ENCODE data around the gene IKBKE. TPM values are rescaled to one million over a fixed set of nuclear protein-coding genes. Genes with fewer than 3 reads are reported as not detected.

The IKBKE gene
- total RNA-seq, 1 donor = 18.8 TPM

DNA sequence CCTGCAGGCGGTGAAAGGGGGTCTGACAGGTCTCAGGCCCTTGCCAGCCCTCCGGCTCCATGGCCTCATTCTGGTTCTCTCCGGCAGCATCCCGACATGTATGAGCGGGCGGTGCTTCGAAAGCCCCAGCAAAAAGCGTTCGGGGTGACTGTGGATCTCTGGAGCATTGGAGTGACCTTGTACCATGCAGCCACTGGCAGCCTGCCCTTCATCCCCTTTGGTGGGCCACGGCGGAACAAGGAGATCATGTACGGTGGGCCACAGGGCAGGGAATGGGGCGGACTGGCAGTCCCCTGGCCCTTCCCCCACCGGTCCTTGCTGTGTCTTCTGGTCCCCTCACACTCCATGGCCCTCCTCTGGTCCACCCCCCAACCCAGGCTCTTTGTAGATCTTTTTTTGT lies 6.3 kb downstream of the IKBKE start:
- no peak for DNase-seq (ENCODE audit: insufficient read length, low spot score, missing footprints)
- TF ChIP-seq, protein P1, sequence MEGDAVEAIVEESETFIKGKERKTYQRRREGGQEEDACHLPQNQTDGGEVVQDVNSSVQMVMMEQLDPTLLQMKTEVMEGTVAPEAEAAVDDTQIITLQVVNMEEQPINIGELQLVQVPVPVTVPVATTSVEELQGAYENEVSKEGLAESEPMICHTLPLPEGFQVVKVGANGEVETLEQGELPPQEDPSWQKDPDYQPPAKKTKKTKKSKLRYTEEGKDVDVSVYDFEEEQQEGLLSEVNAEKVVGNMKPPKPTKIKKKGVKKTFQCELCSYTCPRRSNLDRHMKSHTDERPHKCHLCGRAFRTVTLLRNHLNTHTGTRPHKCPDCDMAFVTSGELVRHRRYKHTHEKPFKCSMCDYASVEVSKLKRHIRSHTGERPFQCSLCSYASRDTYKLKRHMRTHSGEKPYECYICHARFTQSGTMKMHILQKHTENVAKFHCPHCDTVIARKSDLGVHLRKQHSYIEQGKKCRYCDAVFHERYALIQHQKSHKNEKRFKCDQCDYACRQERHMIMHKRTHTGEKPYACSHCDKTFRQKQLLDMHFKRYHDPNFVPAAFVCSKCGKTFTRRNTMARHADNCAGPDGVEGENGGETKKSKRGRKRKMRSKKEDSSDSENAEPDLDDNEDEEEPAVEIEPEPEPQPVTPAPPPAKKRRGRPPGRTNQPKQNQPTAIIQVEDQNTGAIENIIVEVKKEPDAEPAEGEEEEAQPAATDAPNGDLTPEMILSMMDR (IDR thresholded peaks at IDR 0.05; ENCODE audit: extremely low read depth, low read depth, low read length) = no peak
- Histone ChIP-seq H3K9me3 (ENCODE audit: low read depth, low read length) (no peaks in the 10 kb centered on the region), H3K27ac (ENCODE audit: low read depth, low read length) (no peak overlapping the region), H2AFZ (ENCODE audit: low read length) (no peak overlapping the region), H3K4me2 (ENCODE audit: insufficient read depth, low read length) (no peak overlapping the region), H4K20me1 (ENCODE audit: insufficient read depth, low read length) (peaks cover 7% of the 10 kb centered on the region), H3K4me3 (ENCODE audit: insufficient read depth, low read length) (no peak overlapping the region), H3K27me3 (ENCODE audit: insufficient read depth, low read length) (no peaks in the 10 kb centered on the region), H3K36me3 (ENCODE audit: insufficient read depth, low read length) (peaks cover 45% of the 10 kb centered on the region), H3K79me2 (ENCODE audit: insufficient read depth, low read length) (peaks cover 1% of the 10 kb centered on the region), H3K4me1 (ENCODE audit: insufficient read depth, low read length) (peaks cover 26% of the 10 kb centered on the region)

DNA sequence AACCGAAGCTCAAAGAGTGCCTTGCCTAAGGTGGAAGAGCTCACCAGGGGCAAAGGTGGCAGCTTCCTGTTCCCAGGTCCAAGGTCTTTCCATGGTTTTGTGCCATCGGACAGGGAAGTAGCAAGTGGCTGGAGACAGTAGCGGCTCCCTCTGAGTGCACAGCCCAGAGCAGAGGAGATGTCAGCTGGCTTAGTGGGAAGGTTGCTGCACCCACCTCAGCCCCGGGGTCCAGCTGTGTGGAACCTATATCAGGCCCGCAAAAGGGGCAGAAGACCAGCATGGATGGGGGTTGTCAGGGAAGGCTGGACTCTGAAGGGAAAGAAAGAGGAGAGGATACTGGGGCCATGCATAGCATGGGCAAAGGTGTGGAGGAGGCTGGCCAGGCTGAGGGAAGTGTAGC lies 6.8 kb downstream of the IKBKE start:
- no peaks in the 10 kb centered on the region for H3K79me2 ChIP-seq (ENCODE audit: insufficient read depth, low read length)
- H4K20me1 ChIP-seq (ENCODE audit: insufficient read depth, low read length) = peaks cover 9% of the 10 kb centered on the region
- H3K4me3 ChIP-seq (ENCODE audit: insufficient read depth, low read length) = no peak overlapping the region
- H3K4me2 ChIP-seq (ENCODE audit: insufficient read depth, low read length) = no peak overlapping the region
- DNase-seq (ENCODE audit: insufficient read length, low spot score, missing footprints) = no peak
- no peak overlapping the region for H3K27ac ChIP-seq (ENCODE audit: low read depth, low read length)
- H3K36me3 ChIP-seq (ENCODE audit: insufficient read depth, low read length) = peaks cover 47% of the 10 kb centered on the region
- H3K4me1 ChIP-seq (ENCODE audit: insufficient read depth, low read length) = peaks cover 21% of the 10 kb centered on the region
- H3K9me3 ChIP-seq (ENCODE audit: low read depth, low read length) = no peaks in the 10 kb centered on the region
- TF ChIP-seq, protein P1 (IDR thresholded peaks at IDR 0.05; ENCODE audit: extremely low read depth, low read depth, low read length) = no peak
- H2AFZ ChIP-seq (ENCODE audit: low read length) = no peak overlapping the region
- no peaks in the 10 kb centered on the region for H3K27me3 ChIP-seq (ENCODE audit: insufficient read depth, low read length)

DNA sequence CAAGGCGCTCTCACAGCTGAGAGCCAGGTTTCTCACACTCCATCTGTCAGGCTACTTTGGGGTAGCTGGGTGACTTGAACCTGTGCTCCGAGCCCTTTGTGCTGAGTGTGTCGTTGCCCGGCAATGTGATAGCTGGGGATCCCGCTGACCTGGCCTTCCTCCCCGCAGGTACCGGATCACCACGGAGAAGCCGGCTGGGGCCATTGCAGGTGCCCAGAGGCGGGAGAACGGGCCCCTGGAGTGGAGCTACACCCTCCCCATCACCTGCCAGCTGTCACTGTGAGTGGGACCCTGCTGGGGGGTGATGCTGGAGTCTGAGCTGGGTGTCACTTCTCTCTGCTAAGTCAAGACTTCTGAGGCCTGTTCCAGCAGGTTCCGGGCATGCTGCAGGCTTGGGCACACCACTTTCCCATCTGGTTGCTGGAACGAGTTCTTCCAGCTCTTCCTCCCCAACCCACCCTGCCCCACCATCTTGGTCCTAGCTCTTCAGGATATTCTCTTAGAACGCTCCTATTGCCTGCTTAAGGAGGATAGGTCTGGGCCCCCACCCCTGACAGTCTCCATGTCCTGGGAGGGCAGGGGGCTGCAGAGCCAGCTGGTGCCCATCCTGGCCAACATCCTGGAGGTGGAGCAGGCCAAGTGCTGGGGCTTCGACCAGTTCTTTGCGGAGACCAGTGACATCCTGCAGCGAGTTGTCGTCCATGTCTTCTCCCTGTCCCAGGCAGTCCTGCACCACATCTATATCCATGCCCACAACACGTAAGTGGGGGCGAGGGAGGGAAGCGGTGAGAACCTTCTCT lies 7.5 kb downstream of the IKBKE start:
- Histone ChIP-seq H3K4me3 (ENCODE audit: insufficient read depth, low read length) (no peak overlapping the region), H3K27ac (ENCODE audit: low read depth, low read length) (no peak overlapping the region), H3K79me2 (ENCODE audit: insufficient read depth, low read length) (no peaks in the 10 kb centered on the region), H3K4me2 (ENCODE audit: insufficient read depth, low read length) (no peak overlapping the region), H2AFZ (ENCODE audit: low read length) (no peak overlapping the region), H3K36me3 (ENCODE audit: insufficient read depth, low read length) (peaks cover 54% of the 10 kb centered on the region), H3K9me3 (ENCODE audit: low read depth, low read length) (no peaks in the 10 kb centered on the region), H3K4me1 (ENCODE audit: insufficient read depth, low read length) (peaks cover 14% of the 10 kb centered on the region), H4K20me1 (ENCODE audit: insufficient read depth, low read length) (peaks cover 9% of the 10 kb centered on the region), H3K27me3 (ENCODE audit: insufficient read depth, low read length) (no peaks in the 10 kb centered on the region)
- TF ChIP-seq, protein P1 (IDR thresholded peaks at IDR 0.05; ENCODE audit: extremely low read depth, low read depth, low read length) = no peak
- DNase-seq (ENCODE audit: insufficient read length, low spot score, missing footprints) = peak; percentile 71

DNA sequence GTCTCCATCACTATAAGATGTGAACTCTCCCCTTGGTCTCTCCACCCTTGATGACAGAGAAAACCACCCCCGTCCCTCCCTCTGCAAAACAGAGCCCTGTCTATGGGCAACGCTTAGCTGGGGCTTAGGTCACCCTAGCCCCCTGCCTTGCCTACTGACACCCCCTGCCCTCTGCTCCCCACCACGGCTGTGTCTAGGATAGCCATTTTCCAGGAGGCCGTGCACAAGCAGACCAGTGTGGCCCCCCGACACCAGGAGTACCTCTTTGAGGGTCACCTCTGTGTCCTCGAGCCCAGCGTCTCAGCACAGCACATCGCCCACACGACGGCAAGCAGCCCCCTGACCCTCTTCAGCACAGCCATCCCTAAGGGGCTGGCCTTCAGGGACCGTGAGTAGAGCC lies 8.5 kb downstream of the IKBKE start:
- Histone ChIP-seq H3K27ac (ENCODE audit: low read depth, low read length) (no peak overlapping the region), H3K4me2 (ENCODE audit: insufficient read depth, low read length) (no peak overlapping the region), H3K4me3 (ENCODE audit: insufficient read depth, low read length) (no peak overlapping the region), H2AFZ (ENCODE audit: low read length) (no peak overlapping the region), H3K36me3 (ENCODE audit: insufficient read depth, low read length) (peaks cover 58% of the 10 kb centered on the region), H3K27me3 (ENCODE audit: insufficient read depth, low read length) (no peaks in the 10 kb centered on the region), H3K9me3 (ENCODE audit: low read depth, low read length) (no peaks in the 10 kb centered on the region), H4K20me1 (ENCODE audit: insufficient read depth, low read length) (peaks cover 6% of the 10 kb centered on the region), H3K4me1 (ENCODE audit: insufficient read depth, low read length) (peaks cover 12% of the 10 kb centered on the region), H3K79me2 (ENCODE audit: insufficient read depth, low read length) (no peaks in the 10 kb centered on the region)
- TF ChIP-seq, protein P1 (IDR thresholded peaks at IDR 0.05; ENCODE audit: extremely low read depth, low read depth, low read length) = no peak
- no peak for DNase-seq (ENCODE audit: insufficient read length, low spot score, missing footprints)
